ENCODE results near the gene GSTT2B.
"Not testable (repeated sequence)": the region's sequence is repeated elsewhere in the genome, so short reads cannot be mapped to it uniquely, and the experiment has no call there.

Gene GSTT2B

GRCh38 chr22:23984430-23984829 lies 23.4 kb upstream of the GSTT2B start:
- Histone ChIP-seq H3K36me3 (no peaks in the 10 kb centered on the region), H3K27me3 (ENCODE audit: insufficient read depth, low read depth, severe bottlenecking) (no peaks in the 10 kb centered on the region), H3K27ac (no peak overlapping the region), H3K4me3 (ENCODE audit: low read depth, low read length) (no peak overlapping the region), H3K9me3 (ENCODE audit: severe bottlenecking) (no peaks in the 10 kb centered on the region)
- no peak for DNase-seq
- TF ChIP-seq CTCF (IDR thresholded peaks at IDR 0.05; ENCODE audit: low read depth, low read length), result no peak

DNA sequence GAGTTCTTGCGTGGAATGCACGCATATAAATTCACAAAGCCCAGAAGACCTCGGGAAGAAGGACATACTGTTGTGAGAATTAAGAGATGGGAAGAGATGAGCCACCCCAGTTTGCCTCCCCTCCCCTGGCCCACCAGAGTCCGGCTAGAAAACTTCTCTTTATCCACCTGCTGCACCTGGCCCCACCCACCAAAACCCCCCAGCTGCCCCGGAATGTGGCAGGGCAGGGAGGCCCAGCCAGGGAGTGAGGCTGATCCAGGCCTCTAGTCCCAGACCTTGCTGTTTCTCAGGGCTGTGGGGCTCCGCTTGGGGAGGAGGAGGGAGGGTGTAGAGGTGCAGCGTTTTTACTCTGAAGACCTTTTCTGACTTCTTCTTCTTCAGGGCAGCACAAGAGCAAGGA lies 19.6 kb upstream of the GSTT2B start:
- not testable (repeated sequence) for H3K27me3 ChIP-seq (ENCODE audit: insufficient read depth, low read depth, severe bottlenecking); H3K4me3 ChIP-seq (ENCODE audit: low read depth, low read length); H3K27ac ChIP-seq; H3K36me3 ChIP-seq; H3K9me3 ChIP-seq (ENCODE audit: severe bottlenecking); DNase-seq

DNA sequence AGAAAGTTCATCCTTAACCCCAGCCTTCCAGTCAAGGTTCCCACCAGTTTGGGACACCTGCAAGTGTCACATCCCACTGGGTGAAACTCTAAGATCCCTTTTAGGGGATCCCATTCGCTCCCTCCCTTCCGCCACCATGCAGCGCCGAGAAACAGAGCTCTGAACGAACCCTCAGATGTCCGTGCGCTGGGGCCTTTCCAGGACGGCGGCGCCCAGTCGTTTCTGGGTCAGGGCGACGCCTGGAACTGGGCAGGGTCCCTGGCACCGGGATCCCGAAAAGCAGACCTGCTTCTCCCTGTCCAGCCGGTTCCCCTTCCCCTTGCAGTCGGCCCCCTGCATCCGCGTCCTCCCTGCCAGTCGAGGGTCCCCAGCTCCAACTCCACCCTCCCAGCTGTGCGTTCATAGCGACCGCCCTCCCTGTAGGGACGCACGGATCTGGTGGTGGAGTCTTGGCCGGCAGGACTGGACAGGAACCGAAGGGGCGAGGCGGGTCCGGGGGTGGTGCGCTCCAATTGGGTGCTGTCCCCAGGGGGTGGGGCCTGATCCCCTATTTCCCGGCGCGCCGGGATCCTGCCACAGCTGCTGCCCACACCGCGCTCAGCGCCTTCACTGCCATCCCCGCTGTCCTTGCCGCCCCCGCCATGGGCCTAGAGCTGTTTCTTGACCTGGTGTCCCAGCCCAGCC lies 18.7 kb upstream of the GSTT2B start, which contains the start of gene GSTT2:
Gene GSTT2 (plus strand): TSS at position 578 of the 684 bp plus-strand sequence.
- H3K27ac ChIP-seq; H3K36me3 ChIP-seq; H3K4me3 ChIP-seq (ENCODE audit: low read depth, low read length); H3K27me3 ChIP-seq (ENCODE audit: insufficient read depth, low read depth, severe bottlenecking); DNase-seq; H3K9me3 ChIP-seq (ENCODE audit: severe bottlenecking): not testable (repeated sequence)

DNA sequence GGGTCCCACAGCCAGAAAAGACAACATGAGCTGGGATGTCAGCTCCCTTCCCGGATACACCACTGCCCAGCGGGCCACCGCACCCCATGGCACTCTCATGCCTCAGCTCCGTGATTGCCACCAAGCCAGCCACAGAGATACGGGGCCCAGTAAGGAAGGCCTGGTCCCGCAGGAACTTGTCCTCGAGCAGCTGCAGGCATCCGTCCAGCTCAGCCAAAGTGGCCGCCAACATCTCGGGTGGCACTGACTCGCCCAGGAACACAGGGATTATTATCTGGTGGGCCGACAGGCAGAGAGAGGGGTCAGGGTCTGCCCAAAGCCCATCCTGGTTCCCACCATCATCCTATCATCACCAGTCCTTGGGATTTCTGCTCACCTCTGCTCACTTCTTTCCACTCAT lies 16.3 kb upstream of the GSTT2B start:
- not testable (repeated sequence) for H3K36me3 ChIP-seq; H3K9me3 ChIP-seq (ENCODE audit: severe bottlenecking); H3K27me3 ChIP-seq (ENCODE audit: insufficient read depth, low read depth, severe bottlenecking); H3K27ac ChIP-seq; H3K4me3 ChIP-seq (ENCODE audit: low read depth, low read length); DNase-seq

DNA sequence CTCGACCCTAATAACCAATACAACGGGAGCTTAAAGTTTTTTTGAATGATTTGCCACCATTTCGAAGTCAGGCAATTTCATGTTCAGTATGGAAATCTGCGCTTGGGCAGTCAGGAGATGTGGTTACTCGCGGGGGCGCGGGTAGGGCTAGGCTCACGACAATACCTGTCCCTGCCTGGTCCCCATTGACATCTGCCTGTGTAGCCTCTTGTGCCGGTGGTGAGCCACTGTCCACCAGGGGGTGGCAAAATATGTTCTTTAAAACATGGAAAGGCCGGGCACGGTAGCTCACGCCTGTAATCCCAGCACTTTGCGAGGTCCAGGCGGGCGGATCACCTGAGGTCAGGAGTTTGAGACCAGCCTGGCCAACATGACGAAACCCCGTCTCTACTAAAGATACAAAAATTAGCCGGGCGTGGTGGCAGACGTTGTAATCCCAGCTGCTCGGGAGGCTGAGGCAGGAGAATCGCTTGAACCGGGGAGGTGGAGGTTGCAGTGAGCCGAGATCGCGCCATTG lies 13.9 kb upstream of the GSTT2B start:
- not testable (repeated sequence) for H3K27ac ChIP-seq; H3K4me3 ChIP-seq (ENCODE audit: low read depth, low read length); H3K27me3 ChIP-seq (ENCODE audit: insufficient read depth, low read depth, severe bottlenecking); H3K9me3 ChIP-seq (ENCODE audit: severe bottlenecking)
- H3K36me3 ChIP-seq, result peaks cover 13% of the 10 kb centered on the region
- peak; percentile 60 for DNase-seq

DNA sequence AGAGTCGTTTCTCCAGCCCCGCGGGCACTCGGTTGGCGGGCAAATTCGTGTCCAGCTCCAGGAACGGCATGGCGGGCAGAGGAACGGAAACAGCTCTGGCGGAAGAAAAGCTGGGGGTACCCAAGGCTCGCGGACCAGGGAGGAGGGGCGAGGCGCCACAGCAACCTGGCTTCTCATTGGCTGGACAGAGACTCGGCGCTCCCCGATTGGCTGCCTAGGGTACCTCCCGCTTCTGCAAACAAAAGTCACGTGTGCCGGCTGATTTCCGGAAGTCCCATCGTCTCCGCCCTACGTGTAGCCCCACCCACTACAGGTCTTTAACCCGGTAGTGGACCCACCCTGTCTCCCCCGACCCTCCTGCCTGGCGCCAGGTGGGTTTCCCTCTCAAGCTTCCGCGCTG lies 13.3 kb upstream of the GSTT2B start, which contains the start of gene DDT:
Gene DDT (minus strand): TSS at position 97 of the 400 bp plus-strand sequence. CDS start 27 bp downstream, at position 70.
- not testable (repeated sequence) for H3K9me3 ChIP-seq (ENCODE audit: severe bottlenecking); H3K27me3 ChIP-seq (ENCODE audit: insufficient read depth, low read depth, severe bottlenecking); DNase-seq; H3K27ac ChIP-seq; H3K4me3 ChIP-seq (ENCODE audit: low read depth, low read length)
- peaks cover 16% of the 10 kb centered on the region for H3K36me3 ChIP-seq

- not testable (repeated sequence) for DNase-seq; H3K27me3 ChIP-seq (ENCODE audit: insufficient read depth, low read depth, severe bottlenecking); H3K4me3 ChIP-seq (ENCODE audit: low read depth, low read length); H3K9me3 ChIP-seq (ENCODE audit: severe bottlenecking); H3K27ac ChIP-seq
- peaks cover 19% of the 10 kb centered on the region for H3K36me3 ChIP-seq
These were observed 10.9 kb upstream of the GSTT2B start for GRCh38 chr22:23971927-23972326.

GRCh38 chr22:23970816-23971486 lies 10.0 kb upstream of the GSTT2B start:
- no peak overlapping the region for H3K4me3 ChIP-seq (ENCODE audit: low read depth, low read length)
- no peaks in the 10 kb centered on the region for H3K9me3 ChIP-seq (ENCODE audit: severe bottlenecking)
- TF ChIP-seq CTCF (IDR thresholded peaks at IDR 0.05; ENCODE audit: low read depth, low read length), result no peak
- no peak overlapping the region for H3K27ac ChIP-seq
- no peak for DNase-seq
- H3K36me3 ChIP-seq, result peaks cover 19% of the 10 kb centered on the region
- H3K27me3 ChIP-seq (ENCODE audit: insufficient read depth, low read depth, severe bottlenecking), result no peaks in the 10 kb centered on the region

All from WERI-Rb-1 (cell line).